Kidney epithelial cell (primary cell): ENCODE results near the gene MAGI1. TPM values are rescaled to one million over a fixed set of nuclear protein-coding genes. Genes with fewer than 3 reads are reported as not detected.
A peak's percentile ranks its signal among the peaks of the same experiment; 100 is the strongest.

ENCODE experiments used
- DNase-seq: peaks from one replicate; pipeline ENCODE4 v3.0.0-alpha.2; 2010; ENCODE audit warnings: low read depth
- H3K27me3 ChIP-seq: 2 replicates; pipeline ENCODE4 v1.6.0; 2011; ENCODE audit warnings: low read length; ENCODE audit not compliant: control insufficient read depth, insufficient read depth
- H3K36me3 ChIP-seq: 2 replicates; pipeline ENCODE4 v1.5.1; 2011; ENCODE audit warnings: low read length; ENCODE audit not compliant: control insufficient read depth, insufficient read depth
- H3K4me3 ChIP-seq: 2 replicates; pipeline ENCODE4 v1.5.1; 2011; ENCODE audit warnings: low read depth, mild to moderate bottlenecking, control low read depth, low read length
- total RNA-seq: library from RNA; depleted of rRNA; stranded (reverse); fragments of >200 nt; gene quantifications from 2 replicates; pipeline ENCODE4 v1.2.3, GENCODE V29; 2015
- TF ChIP-seq, protein P1 (sequence below): IDR thresholded peaks from 2 replicates; pipeline ENCODE4 v1.5.1; 2011; ENCODE audit warnings: mild to moderate bottlenecking, moderate library complexity, low read length, control low read depth, inconsistent platforms; ENCODE audit not compliant: insufficient read depth, poor library complexity, severe bottlenecking

The MAGI1 gene
- total RNA-seq, 1 donor from 2014 or later, result 15.8 TPM

DNA sequence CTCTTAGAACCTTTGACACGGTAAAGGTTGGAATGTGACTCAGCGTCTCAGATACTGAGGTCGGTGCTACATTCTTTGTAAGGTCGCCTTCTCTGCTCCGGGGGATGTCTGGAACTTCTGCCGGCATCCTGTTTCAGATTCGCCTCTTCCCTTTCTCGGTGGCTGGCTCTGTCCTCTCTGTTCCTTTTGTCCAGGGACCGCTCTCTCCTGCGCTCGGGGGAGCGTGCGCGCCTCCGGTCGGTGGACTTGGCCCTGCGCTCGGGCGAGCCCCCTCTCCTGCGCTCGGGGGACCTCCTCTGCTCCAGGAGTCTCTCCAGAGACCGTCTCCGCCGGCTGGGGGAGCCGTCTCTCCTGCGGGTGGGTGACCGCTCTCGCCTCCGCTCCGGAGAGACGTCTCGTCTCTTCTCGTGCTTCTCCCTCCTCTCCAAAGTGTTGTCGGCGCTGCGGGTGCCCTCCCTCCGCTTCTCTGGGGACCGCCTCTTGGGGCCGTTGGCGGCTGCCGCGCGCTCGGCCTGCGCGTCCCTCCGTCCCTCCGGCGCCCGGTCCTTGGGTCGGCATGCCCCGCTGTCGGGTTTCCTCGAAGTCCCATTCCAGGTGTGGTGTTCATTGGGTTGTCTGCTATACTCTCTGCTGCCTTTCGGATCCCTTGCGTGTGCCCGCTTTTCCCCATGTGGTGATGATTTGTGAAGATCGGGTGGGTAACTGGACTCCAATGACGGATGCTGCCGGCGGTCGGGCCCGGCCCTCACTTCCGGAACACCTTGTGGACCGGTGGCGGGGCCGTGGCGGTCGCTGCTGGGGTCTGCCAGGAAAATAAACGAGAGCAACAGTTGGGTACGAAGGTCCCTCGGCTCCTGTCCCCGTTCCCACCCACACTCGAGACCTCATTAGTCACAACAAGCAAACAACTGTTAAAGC, 682.1 kb downstream of the MAGI1 start:
- no peaks in the 10 kb centered on the region for H3K36me3 ChIP-seq

DNA sequence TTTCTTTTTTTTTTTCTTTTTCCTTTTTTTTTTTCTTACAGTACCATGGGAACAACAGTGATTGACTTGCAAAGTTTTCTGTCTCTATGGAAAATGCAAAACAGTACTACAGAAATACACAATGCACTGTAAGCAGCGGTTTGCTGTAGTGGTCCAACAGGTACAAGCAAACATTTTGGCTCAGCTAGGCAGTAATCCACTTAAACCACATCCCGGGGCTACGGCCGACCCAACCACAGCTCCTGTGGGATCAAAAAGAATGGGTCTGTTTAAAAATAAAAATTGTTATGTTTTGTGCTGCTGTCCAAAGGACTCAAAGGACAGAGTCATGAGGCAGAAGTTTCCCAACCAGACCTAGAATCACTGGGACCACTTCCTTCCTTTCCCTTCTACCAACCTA, 683.8 kb downstream of the MAGI1 start:
- TF ChIP-seq, protein P1, sequence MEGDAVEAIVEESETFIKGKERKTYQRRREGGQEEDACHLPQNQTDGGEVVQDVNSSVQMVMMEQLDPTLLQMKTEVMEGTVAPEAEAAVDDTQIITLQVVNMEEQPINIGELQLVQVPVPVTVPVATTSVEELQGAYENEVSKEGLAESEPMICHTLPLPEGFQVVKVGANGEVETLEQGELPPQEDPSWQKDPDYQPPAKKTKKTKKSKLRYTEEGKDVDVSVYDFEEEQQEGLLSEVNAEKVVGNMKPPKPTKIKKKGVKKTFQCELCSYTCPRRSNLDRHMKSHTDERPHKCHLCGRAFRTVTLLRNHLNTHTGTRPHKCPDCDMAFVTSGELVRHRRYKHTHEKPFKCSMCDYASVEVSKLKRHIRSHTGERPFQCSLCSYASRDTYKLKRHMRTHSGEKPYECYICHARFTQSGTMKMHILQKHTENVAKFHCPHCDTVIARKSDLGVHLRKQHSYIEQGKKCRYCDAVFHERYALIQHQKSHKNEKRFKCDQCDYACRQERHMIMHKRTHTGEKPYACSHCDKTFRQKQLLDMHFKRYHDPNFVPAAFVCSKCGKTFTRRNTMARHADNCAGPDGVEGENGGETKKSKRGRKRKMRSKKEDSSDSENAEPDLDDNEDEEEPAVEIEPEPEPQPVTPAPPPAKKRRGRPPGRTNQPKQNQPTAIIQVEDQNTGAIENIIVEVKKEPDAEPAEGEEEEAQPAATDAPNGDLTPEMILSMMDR, result no peak
- peaks cover 2% of the 10 kb centered on the region for H3K27me3 ChIP-seq
- H3K4me3 ChIP-seq, result no peak overlapping the region
- DNase-seq, result no peak
- H3K36me3 ChIP-seq, result no peaks in the 10 kb centered on the region

More for the DNA sequence above, 682.1 kb downstream of the MAGI1 start:
- no peak for DNase-seq
- H3K27me3 ChIP-seq, result peaks cover 2% of the 10 kb centered on the region
- TF ChIP-seq, protein P1, result no peak
- peak overlapping the region; percentile 39 for H3K4me3 ChIP-seq

DNA sequence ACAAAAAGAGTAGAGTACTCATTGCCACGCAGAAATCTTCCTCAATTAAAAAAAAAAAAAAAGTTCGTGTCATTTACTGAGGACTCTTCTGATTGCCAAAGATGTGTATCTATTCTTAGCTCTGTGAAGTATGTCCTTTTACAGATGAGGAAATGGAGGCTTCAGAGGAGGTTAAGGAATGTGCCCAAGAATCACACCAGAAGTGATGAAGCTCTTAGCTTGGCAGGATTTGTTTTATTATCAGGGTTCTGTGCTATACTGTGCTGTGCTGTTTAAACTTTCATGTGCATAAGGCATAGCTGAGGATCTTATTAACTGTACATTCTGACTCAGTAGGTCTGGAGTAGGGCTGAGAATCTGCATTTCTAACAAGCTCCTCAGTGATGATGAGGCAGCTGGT, 685.8 kb downstream of the MAGI1 start:
- TF ChIP-seq, protein P1, result no peak
- peaks cover 2% of the 10 kb centered on the region for H3K27me3 ChIP-seq
- H3K4me3 ChIP-seq, result no peak overlapping the region
- no peak for DNase-seq
- no peaks in the 10 kb centered on the region for H3K36me3 ChIP-seq

DNA sequence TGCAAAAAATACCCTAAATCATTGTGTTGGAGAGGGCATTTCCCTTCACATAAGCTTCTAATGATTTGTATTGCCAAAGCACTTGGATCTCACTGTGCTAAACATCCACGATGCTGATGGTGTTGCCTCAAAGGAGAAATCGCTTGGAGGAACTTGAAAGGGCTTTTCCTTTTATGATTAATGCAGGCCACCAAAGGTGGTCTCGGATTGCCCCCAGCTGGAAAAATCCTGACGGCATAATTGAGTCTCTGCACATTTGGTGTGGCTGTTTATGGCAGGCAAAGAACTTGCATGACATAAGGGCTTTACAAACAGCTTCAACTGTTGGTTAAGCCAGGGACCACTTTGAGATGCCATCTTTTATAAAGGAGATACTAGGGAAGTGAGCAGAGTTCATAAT, 687.0 kb downstream of the MAGI1 start:
- no peaks in the 10 kb centered on the region for H3K36me3 ChIP-seq
- H3K4me3 ChIP-seq, result no peak overlapping the region
- H3K27me3 ChIP-seq, result peaks cover 1% of the 10 kb centered on the region
- no peak for DNase-seq
- TF ChIP-seq, protein P1, result no peak

DNA sequence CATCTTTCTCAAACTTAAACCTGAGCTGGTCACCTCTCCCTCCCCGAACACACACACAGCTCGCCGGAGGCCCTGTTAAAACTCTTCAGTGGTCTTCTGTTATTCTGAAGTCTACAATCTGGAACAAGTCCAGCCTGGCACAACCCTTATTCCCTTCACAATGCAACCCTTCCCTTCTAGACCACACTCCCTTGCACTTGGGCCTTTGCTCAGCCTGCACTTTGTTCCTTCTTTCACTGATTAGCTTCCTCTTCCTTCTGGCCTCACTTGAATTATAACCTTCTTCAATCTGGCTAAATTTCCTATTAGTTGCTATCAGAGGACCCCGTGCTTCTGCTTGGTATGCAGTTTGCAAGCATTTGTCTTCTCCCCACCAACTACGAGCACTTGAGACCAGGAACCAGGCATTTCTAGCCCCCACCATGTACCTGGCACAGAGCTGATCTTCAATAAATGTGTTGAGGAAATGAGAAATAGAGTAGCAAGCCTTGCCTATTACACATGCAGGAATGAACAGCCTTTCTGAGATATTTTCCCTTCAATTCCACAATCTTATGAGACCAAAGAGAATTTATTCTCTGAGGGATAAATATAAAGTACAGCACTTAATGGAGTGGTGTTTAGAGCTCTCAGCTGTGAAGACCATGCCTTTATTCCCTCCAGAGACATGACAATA, 687.8 kb downstream of the MAGI1 start:
- DNase-seq, result no peak
- TF ChIP-seq, protein P1, result no peak
- H3K4me3 ChIP-seq, result no peak overlapping the region
- H3K27me3 ChIP-seq, result no peaks in the 10 kb centered on the region
- H3K36me3 ChIP-seq, result no peaks in the 10 kb centered on the region
